A549 (cell line): Measurements from ENCODE around the gene CH25H.
A peak's percentile ranks its signal among the peaks of the same experiment; 100 is the strongest.

Source experiments
- CTCF ChIP-seq: fragments of >200 bp; sonication (Bioruptor Twin); formaldehyde crosslinking; IDR thresholded peaks from 3 replicates; pipeline ENCODE4 v1.5.1; 2016
- HOXA7 ChIP-seq: fragments of 250-450 bp; sonication (Bioruptor Pico); IDR thresholded peaks from 2 replicates; pipeline ENCODE4 v1.5.0; 2020; ENCODE audit warnings: mild to moderate bottlenecking, moderate library complexity
- MAFK ChIP-seq: fragments of 450-650 bp; IDR thresholded peaks from 2 replicates; pipeline ENCODE4 v1.6.1; 2014; ENCODE audit not compliant: partially characterized antibody
- MAX ChIP-seq: IDR thresholded peaks from 2 replicates; pipeline ENCODE4 v1.6.1; 2012
- RAD21 ChIP-seq, 2 experiments: fragments of >200 bp in 1 of 2; sonication (Bioruptor Twin) in 1 of 2; formaldehyde crosslinking in 1 of 2; IDR thresholded peaks in 1 of 2; conservative IDR thresholded peaks in 1 of 2; 2 replicates in 1 of 2; 3 replicates in 1 of 2; pipeline ENCODE4 v1.6.1; 2012 to 2018; ENCODE audit warnings: inconsistent platforms in 1 of 2

DNA sequence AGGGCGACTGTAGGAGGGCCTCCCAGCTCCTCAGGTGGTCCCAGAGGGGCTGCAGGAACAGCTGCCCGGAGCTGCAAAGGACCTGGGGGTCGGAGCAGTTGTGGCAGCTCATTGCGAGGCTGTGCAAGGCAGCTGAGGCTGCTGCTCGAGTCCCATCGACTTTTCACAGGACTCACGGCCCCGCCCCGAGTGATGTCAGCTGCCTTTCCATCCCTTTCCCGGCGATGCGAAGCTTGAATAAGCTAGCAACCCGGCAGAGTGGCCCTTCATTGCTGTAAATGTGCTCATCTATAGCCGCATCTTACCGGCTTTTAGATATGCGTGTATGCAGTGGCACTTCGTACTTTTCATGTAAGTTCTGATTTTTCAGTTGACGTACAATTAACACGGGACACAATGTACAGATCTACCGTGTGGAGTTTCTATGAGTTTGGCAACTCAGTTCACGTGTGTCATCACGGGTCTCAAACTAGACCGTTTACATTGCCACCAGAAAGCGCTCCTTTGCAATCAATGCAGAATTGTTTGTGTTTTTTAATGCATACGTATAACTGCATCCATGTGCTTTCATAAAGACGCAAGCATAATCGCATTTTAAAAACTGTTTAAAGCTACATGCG lies at the start of gene CH25H:
- no peak for TF ChIP-seq MAFK
- TF ChIP-seq RAD21 (conservative IDR thresholded peaks at IDR 0.05 in 1 of 2, IDR thresholded peaks at IDR 0.05 in 1 of 2), result no peak
- no peak for TF ChIP-seq HOXA7
- TF ChIP-seq MAX, result 0 out of 2 replicates have a peak, but pooled peaks have one; percentile 34
- no peak for TF ChIP-seq CTCF
